ENCODE measurements around the gene DOCK1.

Gene DOCK1

GRCh38 chr10:127092916-127093315, 187.7 kb downstream of the DOCK1 start:
- no peak for DNase-seq

GRCh38 chr10:127094984-127095383, 189.8 kb downstream of the DOCK1 start:
- DNase-seq = no peak

GRCh38 chr10:127100983-127101615, 195.9 kb downstream of the DOCK1 start:
- no peak for DNase-seq

GRCh38 chr10:127102176-127102575, 196.9 kb downstream of the DOCK1 start:
- DNase-seq = no peak

GRCh38 chr10:127115100-127115499, 209.9 kb downstream of the DOCK1 start:
- DNase-seq = no peak

GRCh38 chr10:127117125-127117524, 211.9 kb downstream of the DOCK1 start:
- DNase-seq = no peak

- DNase-seq = no peak
These were observed 212.8 kb downstream of the DOCK1 start for GRCh38 chr10:127118034-127118433.

GRCh38 chr10:127119936-127120335, 214.7 kb downstream of the DOCK1 start:
- no peak for DNase-seq

GRCh38 chr10:127122831-127123230, 217.6 kb downstream of the DOCK1 start:
- DNase-seq = no peak

- no peak for DNase-seq
These were observed 218.4 kb downstream of the DOCK1 start for GRCh38 chr10:127123626-127124025.

GRCh38 chr10:127125331-127125730, 220.1 kb downstream of the DOCK1 start:
- DNase-seq = no peak

- DNase-seq = no peak
These were observed 222.6 kb downstream of the DOCK1 start for GRCh38 chr10:127127822-127128221.

- no peak for DNase-seq
These were observed 223.9 kb downstream of the DOCK1 start for GRCh38 chr10:127129104-127129503.

GRCh38 chr10:127132451-127132850, 227.2 kb downstream of the DOCK1 start:
- no peak for DNase-seq

- no peak for DNase-seq
These were observed 228.0 kb downstream of the DOCK1 start for GRCh38 chr10:127133225-127133624.

GRCh38 chr10:127133672-127134500, 228.7 kb downstream of the DOCK1 start:
- no peak for DNase-seq

GRCh38 chr10:127135844-127136577, 230.8 kb downstream of the DOCK1 start:
- no peak for DNase-seq

GRCh38 chr10:127137391-127137790, 232.2 kb downstream of the DOCK1 start:
- no peak for DNase-seq

GRCh38 chr10:127142136-127142535, 236.9 kb downstream of the DOCK1 start:
- DNase-seq = no peak

- no peak for DNase-seq
These were observed 237.6 kb downstream of the DOCK1 start for GRCh38 chr10:127142856-127143255.

GRCh38 chr10:127145173-127145572, 239.9 kb downstream of the DOCK1 start:
- DNase-seq = no peak

GRCh38 chr10:127146661-127147060, 241.4 kb downstream of the DOCK1 start:
- DNase-seq = no peak

- DNase-seq = no peak
These were observed 243.1 kb downstream of the DOCK1 start for GRCh38 chr10:127148066-127148932.
